Activated CD4-positive, alpha-beta T cell treated with anti-CD3 and anti-CD28 coated beads, Interleukin-2, amount 50 U/mL, for 48 hours (primary cell): ENCODE results near the gene TRPM6.
"Not testable (repeated sequence)": the region's sequence is repeated elsewhere in the genome, so short reads cannot be mapped to it uniquely, and the experiment has no call there.

ENCODE experiments used
- DNase-seq, 2 experiments: peaks; one replicate each; pipeline ENCODE4 v3.0.0-alpha.2; 2020

The TRPM6 gene

GRCh38 chr9:74858751-74859414, 28.8 kb downstream of the TRPM6 start:
- DNase-seq = no peak

- no peak for DNase-seq
Observed at GRCh38 chr9:74856989-74857388, 30.7 kb downstream of the TRPM6 start.

GRCh38 chr9:74855072-74855471, 32.6 kb downstream of the TRPM6 start:
- no peak for DNase-seq

GRCh38 chr9:74853024-74853423, 34.7 kb downstream of the TRPM6 start:
- DNase-seq = not testable (repeated sequence)

- DNase-seq = no peak
Observed at GRCh38 chr9:74848153-74848525, 39.6 kb downstream of the TRPM6 start.

GRCh38 chr9:74847478-74848152, 40.1 kb downstream of the TRPM6 start:
- DNase-seq = no peak

GRCh38 chr9:74846766-74847165, 41.0 kb downstream of the TRPM6 start:
- no peak for DNase-seq

- DNase-seq = no peak
Observed at GRCh38 chr9:74838351-74838750, 49.4 kb downstream of the TRPM6 start.

- no peak for DNase-seq
Observed at GRCh38 chr9:74824654-74825053, 63.1 kb downstream of the TRPM6 start.

- no peak for DNase-seq
Observed at GRCh38 chr9:74821636-74822035, 66.1 kb downstream of the TRPM6 start.

GRCh38 chr9:74817816-74818215, 69.9 kb downstream of the TRPM6 start:
- DNase-seq = no peak

GRCh38 chr9:74817281-74817810, 70.4 kb downstream of the TRPM6 start:
- DNase-seq = no peak

- no peak for DNase-seq
Observed at GRCh38 chr9:74810200-74810599, 77.5 kb downstream of the TRPM6 start.

- no peak for DNase-seq
Observed at GRCh38 chr9:74804018-74804385, 83.7 kb downstream of the TRPM6 start.

GRCh38 chr9:74803376-74804017, 84.2 kb downstream of the TRPM6 start:
- no peak for DNase-seq

- DNase-seq = no peak
Observed at GRCh38 chr9:74800226-74800625, 87.5 kb downstream of the TRPM6 start.

- no peak for DNase-seq
Observed at GRCh38 chr9:74795803-74796202, 91.9 kb downstream of the TRPM6 start.

GRCh38 chr9:74795081-74795480, 92.6 kb downstream of the TRPM6 start:
- no peak for DNase-seq

- DNase-seq = no peak
Observed at GRCh38 chr9:74784506-74784905, 103.2 kb downstream of the TRPM6 start.

- DNase-seq = no peak
Observed at GRCh38 chr9:74783408-74783807, 104.3 kb downstream of the TRPM6 start.

- DNase-seq = peak; percentile 73 to 75
Observed at GRCh38 chr9:74777136-74777879, 110.4 kb downstream of the TRPM6 start.

GRCh38 chr9:74775396-74775795, 112.3 kb downstream of the TRPM6 start:
- no peak for DNase-seq

GRCh38 chr9:74773886-74774479, 113.7 kb downstream of the TRPM6 start:
- peak; percentile 77 to 79 for DNase-seq
